GM12892 (cell line): ENCODE data around the gene ASTN1.

Experiments
- POLR2AphosphoS5 ChIP-seq: IDR thresholded peaks from 2 replicates; pipeline ENCODE4 v1.6.1; 2011; ENCODE audit warnings: low read depth, low read length, control low read depth
- TAF1 ChIP-seq: IDR thresholded peaks from 2 replicates; pipeline ENCODE4 v1.6.1; 2011; ENCODE audit warnings: low read depth, mild to moderate bottlenecking, control low read depth, low read length, borderline replicate concordance

- TF ChIP-seq TAF1 (no peak), POLR2AphosphoS5 (no peak)
Observed at GRCh38 chr1:176854758-176855745, 309.5 kb downstream of the ASTN1 start.
